PC-3 (cell line): Measurements from ENCODE around the gene TMEM184A. TPM values are rescaled to one million over a fixed set of nuclear protein-coding genes. Genes with fewer than 3 reads are reported as not detected.
A peak's percentile ranks its signal among the peaks of the same experiment; 100 is the strongest.

Experiments used
- ATAC-seq: fragments of 200-7000 bp; cut with Tn5 transposase; 2 replicates; pipeline ENCODE4 v1.9.1; 2020; ENCODE audit warnings: mild to moderate bottlenecking, moderate library complexity
- BruUV-seq: library from RNA; stranded (reverse); fragments of 400-500 nt; replicated peaks from 2 replicates; lab custom pipeline; 2021; lab: Mats Ljungman, UMichigan
- CTCF ChIA-PET: fragments of 300-600 bp; sonication (Branson Sonifier 250); formaldehyde crosslinking; loops from one replicate; lab custom pipeline; 2022; ENCODE audit warnings: antibody characterized with exemption; lab: Charles Lee
- POLR2A ChIA-PET: fragments of 300-600 bp; sonication (Branson Sonifier 250); formaldehyde crosslinking; loops from one replicate; lab custom pipeline; 2022; ENCODE audit warnings: antibody characterized with exemption; ENCODE audit not compliant: unreplicated experiment; lab: Charles Lee
- DNase-seq: peaks from one replicate; pipeline ENCODE4 v3.0.0-alpha.2; 2015
- H2AFZ ChIP-seq: fragments of 300-600 bp; sonication (generic); 2 replicates; pipeline ENCODE4 v1.6.0; 2016; ENCODE audit warnings: antibody characterized with exemption, low read length
- H3F3A ChIP-seq: fragments of 300-600 bp; sonication (generic); one replicate; pipeline ENCODE4 v1.6.0; 2017; ENCODE audit warnings: antibody characterized with exemption, low read length, control low read depth, mild to moderate bottlenecking; ENCODE audit not compliant: unreplicated experiment
- H3K27ac ChIP-seq: fragments of 300-600 bp; sonication (generic); 2 replicates; pipeline ENCODE4 v1.5.1; 2016; ENCODE audit warnings: mild to moderate bottlenecking, low read length
- H3K27me3 ChIP-seq: fragments of 300-600 bp; sonication (generic); 2 replicates; pipeline ENCODE4 v1.6.1; 2016; ENCODE audit warnings: low read length, mixed read lengths
- H3K36me3 ChIP-seq: fragments of 300-600 bp; sonication (generic); 2 replicates; pipeline ENCODE4 v1.6.1; 2016; ENCODE audit warnings: low read depth, mixed run types, low read length, mixed read lengths
- H3K4me1 ChIP-seq: fragments of 300-600 bp; sonication (generic); 2 replicates; pipeline ENCODE4 v1.5.1; 2016; ENCODE audit warnings: low read length; ENCODE audit not compliant: insufficient read depth
- H3K4me2 ChIP-seq: fragments of 300-600 bp; sonication (generic); 2 replicates; pipeline ENCODE4 v1.6.0; 2016; ENCODE audit warnings: low read length
- H3K4me3 ChIP-seq: fragments of 300-600 bp; sonication (generic); 2 replicates; pipeline ENCODE4 v1.5.1; 2016; ENCODE audit warnings: mild to moderate bottlenecking, low read length, mixed read lengths
- H3K79me2 ChIP-seq: fragments of 300-600 bp; sonication (generic); 2 replicates; pipeline ENCODE4 v1.6.1; 2017; ENCODE audit warnings: low read length, mixed read lengths
- H3K9ac ChIP-seq: fragments of 300-600 bp; sonication (generic); 2 replicates; pipeline ENCODE4 v1.6.0; 2016; ENCODE audit warnings: mild to moderate bottlenecking, low read length
- H3K9me2 ChIP-seq: fragments of 300-600 bp; sonication (generic); replicated peaks from 2 replicates; pipeline ENCODE4 v1.6.1; 2016; ENCODE audit warnings: mixed run types, low read length, mixed read lengths
- H3K9me3 ChIP-seq: fragments of 300-600 bp; sonication (generic); 2 replicates; pipeline ENCODE4 v1.6.1; 2016; ENCODE audit warnings: low read length, mixed read lengths
- H4K20me1 ChIP-seq: fragments of 300-600 bp; sonication (generic); 2 replicates; pipeline ENCODE4 v1.6.1; 2016; ENCODE audit warnings: low read length, mixed read lengths
- CTCF ChIP-seq: fragments of 300-600 bp; sonication (generic); conservative IDR thresholded peaks from 2 replicates; pipeline ENCODE4 v1.5.1; 2017; ENCODE audit warnings: antibody characterized with exemption, low read depth, mild to moderate bottlenecking, low read length
- EZH2 ChIP-seq: fragments of 300-600 bp; sonication (generic); IDR thresholded peaks from one replicate; pipeline ENCODE4 v1.6.1; 2017; ENCODE audit warnings: antibody characterized with exemption, mild to moderate bottlenecking, low read length; ENCODE audit not compliant: unreplicated experiment
- EZH2phosphoT487 ChIP-seq: fragments of 300-600 bp; sonication (generic); IDR thresholded peaks from 2 replicates; pipeline ENCODE4 v1.6.1; 2018; ENCODE audit warnings: mild to moderate bottlenecking, antibody characterized with exemption, low read length, borderline replicate concordance
- intact Hi-C: fragments of 100-400 bp; cut with micrococcal nuclease; formaldehyde crosslinking; loops from 2 replicates; pipeline ENCODE4 v1.9.0; 2023
- total RNA-seq: library from RNA; depleted of rRNA; stranded (reverse); fragments of >200 nt; gene quantifications from 2 replicates; pipeline ENCODE4 v1.2.3, GENCODE V29; 2014

TMEM184A gene
- total RNA-seq, 1 experiment from 2014 or later, result 23.1 TPM

- Histone ChIP-seq H3K9ac (peak overlapping the region; percentile 52), H3K4me3 (no peak overlapping the region), H3K27ac (peak overlapping the region; percentile 77), H3K36me3 (no peaks in the 10 kb centered on the region), H3K79me2 (peaks cover 4% of the 10 kb centered on the region), H2AFZ (no peak overlapping the region), H3K4me1 (peaks cover 44% of the 10 kb centered on the region), H4K20me1 (no peaks in the 10 kb centered on the region), H3F3A (no peaks in the 10 kb centered on the region), H3K9me2 (no peaks in the 10 kb centered on the region), H3K4me2 (peak overlapping the region; percentile 54; the same call in 1 of the 2 replicates), H3K27me3 (no peaks in the 10 kb centered on the region), H3K9me3 (no peaks in the 10 kb centered on the region)
- ATAC-seq (no peak), DNase-seq (no peak)
- intact Hi-C loops, result no loop called here
- POLR2A ChIA-PET, result no interaction called here
- CTCF ChIA-PET, result no interaction called here
- TF ChIP-seq CTCF (no peak), EZH2 (no peak), EZH2phosphoT487 (no peak)
- no TSS peak for BruUV-seq
Observed at GRCh38 chr7:1559626-1560590, 3.9 kb upstream of the TMEM184A start.

GRCh38 chr7:1558841-1559625 is 3.0 kb upstream of the TMEM184A start:
- DNase-seq (peak; percentile 66), ATAC-seq (no peak)
- intact Hi-C loops, result no loop called here
- TF ChIP-seq EZH2phosphoT487 (no peak), CTCF (no peak), EZH2 (no peak)
- Histone ChIP-seq H3K9me2 (no peaks in the 10 kb centered on the region), H3F3A (no peaks in the 10 kb centered on the region), H3K79me2 (peaks cover 12% of the 10 kb centered on the region), H4K20me1 (no peaks in the 10 kb centered on the region), H2AFZ (peak overlapping the region; percentile 16; the same call in 1 of the 2 replicates), H3K4me2 (peak overlapping the region; percentile 54; the same call in 1 of the 2 replicates), H3K27me3 (no peaks in the 10 kb centered on the region), H3K4me1 (peaks cover 48% of the 10 kb centered on the region), H3K36me3 (no peaks in the 10 kb centered on the region), H3K9me3 (no peaks in the 10 kb centered on the region), H3K27ac (peak overlapping the region; percentile 77), H3K9ac (peak overlapping the region; percentile 52), H3K4me3 (no peak overlapping the region)
- CTCF ChIA-PET, result no interaction called here
- BruUV-seq, result no TSS peak
- POLR2A ChIA-PET, result no interaction called here
